Naive thymus-derived CD4-positive, alpha-beta T cell (primary cell): ENCODE results near the gene NBEA. TPM values are rescaled to one million over a fixed set of nuclear protein-coding genes. Genes with fewer than 3 reads are reported as not detected.

Experiments
- ATAC-seq: fragments of 150-1000 bp; cut with Tn5 transposase; 2 replicates; pipeline ENCODE4 v1.10.0; 2021; ENCODE audit warnings: mild to moderate bottlenecking, moderate library complexity
- CTCF ChIA-PET: fragments of 350-600 bp; sonication (Branson Sonifier 250); formaldehyde crosslinking; loops from one replicate; lab custom pipeline; 2021; ENCODE audit warnings: antibody characterized with exemption; lab: Charles Lee
- POLR2A ChIA-PET: fragments of 350-600 bp; sonication (Branson Sonifier 250); formaldehyde crosslinking; loops from one replicate; lab custom pipeline; 2021; ENCODE audit warnings: antibody characterized with exemption, inconsistent platforms; lab: Charles Lee
- DNase-seq, 9 donors: peaks; one replicate each; pipeline versions ENCODE4 v3.0.0 to v3.0.0-alpha.2; 2020 to 2022; ENCODE audit warnings: mixed read lengths in 1 of 9
- H3K27ac ChIP-seq: one replicate; pipeline ENCODE4 v1.7.0; 2013; ENCODE audit warnings: mild to moderate bottlenecking, low read depth, low read length, moderate library complexity
- H3K27me3 ChIP-seq, 2 donors: one replicate each; pipeline ENCODE4 v1.7.0; 2013; ENCODE audit warnings: low read length in 2 of 2, mild to moderate bottlenecking in 2 of 2, moderate library complexity in 2 of 2; ENCODE audit not compliant: control insufficient read depth in 2 of 2, insufficient read depth in 2 of 2
- H3K36me3 ChIP-seq, 3 experiments: 1 replicate in 2 of 3; 2 replicates in 1 of 3; pipeline ENCODE4 v1.7.0; 2013; ENCODE audit warnings: low read length in 3 of 3, mild to moderate bottlenecking in 3 of 3, moderate library complexity in 1 of 3; ENCODE audit not compliant: insufficient read depth in 3 of 3, control insufficient read depth in 2 of 3
- H3K4me1 ChIP-seq, 2 donors: one replicate each; pipeline ENCODE4 v1.7.0; 2013; ENCODE audit warnings: low read length in 2 of 2, mild to moderate bottlenecking in 2 of 2, moderate library complexity in 1 of 2; ENCODE audit not compliant: control insufficient read depth in 2 of 2, insufficient read depth in 2 of 2
- H3K4me3 ChIP-seq: 2 replicates; pipeline ENCODE4 v1.7.0; 2013; ENCODE audit warnings: mild to moderate bottlenecking, low read length
- H3K9me3 ChIP-seq, 3 experiments: 1 replicate in 2 of 3; 2 replicates in 1 of 3; pipeline ENCODE4 v1.7.0; 2013; ENCODE audit warnings: low read length in 3 of 3; ENCODE audit not compliant: control insufficient read depth in 2 of 3
- H3K27ac Mint-ChIP-seq, 9 donors: one replicate each; pipeline ENCODE4 v1.8.0; 2020 to 2022; ENCODE audit warnings: mixed read lengths in 9 of 9, mild to moderate bottlenecking in 8 of 9, moderate library complexity in 5 of 9, inconsistent platforms in 2 of 9
- H3K27me3 Mint-ChIP-seq, 5 donors: one replicate each; pipeline ENCODE4 v1.8.0; 2021 to 2022; ENCODE audit warnings: mixed read lengths in 5 of 5, mild to moderate bottlenecking in 1 of 5
- H3K36me3 Mint-ChIP-seq, 5 donors: one replicate each; pipeline ENCODE4 v1.8.0; 2020 to 2022; ENCODE audit warnings: mixed read lengths in 5 of 5, mild to moderate bottlenecking in 3 of 5, inconsistent platforms in 1 of 5
- H3K4me1 Mint-ChIP-seq, 7 donors: one replicate each; pipeline ENCODE4 v1.8.0; 2020 to 2022; ENCODE audit warnings: mixed read lengths in 7 of 7, mild to moderate bottlenecking in 3 of 7, inconsistent platforms in 1 of 7
- H3K4me3 Mint-ChIP-seq, 10 donors: one replicate each; pipeline ENCODE4 v1.8.0; 2020 to 2022; ENCODE audit warnings: mild to moderate bottlenecking in 10 of 10, mixed read lengths in 10 of 10, moderate library complexity in 6 of 10, inconsistent platforms in 2 of 10
- H3K9me3 Mint-ChIP-seq, 11 donors: one replicate each; pipeline ENCODE4 v1.8.0; 2020 to 2022; ENCODE audit warnings: mixed read lengths in 11 of 11, mild to moderate bottlenecking in 4 of 11, inconsistent platforms in 1 of 11, moderate library complexity in 1 of 11
- intact Hi-C, 2 donors: fragments of 100-400 bp; cut with micrococcal nuclease; formaldehyde crosslinking; loops; one replicate each; pipeline ENCODE4 v1.15.1; 2023
- polyA plus RNA-seq, 2 donors: library from polyadenylated mRNA; unstranded; fragments of 300-500 nt; fragmentation: Illumina TruSeq; gene quantifications; one replicate each; pipeline ENCODE4 v1.2.3, GENCODE V29; 2021
- total RNA-seq, 6 experiments: library from RNA in 5 of 6; stranded (reverse) in 5 of 6; gene quantifications; 1 replicate in 5 of 6; 2 replicates in 1 of 6; pipeline ENCODE4 v1.2.3 and lab custom pipeline; 2021 to 2026

Gene NBEA
- total and polyA plus RNA-seq, 7 experiments from 2014 or later: 0.15 to 6.3 (median 3.2) TPM

DNA sequence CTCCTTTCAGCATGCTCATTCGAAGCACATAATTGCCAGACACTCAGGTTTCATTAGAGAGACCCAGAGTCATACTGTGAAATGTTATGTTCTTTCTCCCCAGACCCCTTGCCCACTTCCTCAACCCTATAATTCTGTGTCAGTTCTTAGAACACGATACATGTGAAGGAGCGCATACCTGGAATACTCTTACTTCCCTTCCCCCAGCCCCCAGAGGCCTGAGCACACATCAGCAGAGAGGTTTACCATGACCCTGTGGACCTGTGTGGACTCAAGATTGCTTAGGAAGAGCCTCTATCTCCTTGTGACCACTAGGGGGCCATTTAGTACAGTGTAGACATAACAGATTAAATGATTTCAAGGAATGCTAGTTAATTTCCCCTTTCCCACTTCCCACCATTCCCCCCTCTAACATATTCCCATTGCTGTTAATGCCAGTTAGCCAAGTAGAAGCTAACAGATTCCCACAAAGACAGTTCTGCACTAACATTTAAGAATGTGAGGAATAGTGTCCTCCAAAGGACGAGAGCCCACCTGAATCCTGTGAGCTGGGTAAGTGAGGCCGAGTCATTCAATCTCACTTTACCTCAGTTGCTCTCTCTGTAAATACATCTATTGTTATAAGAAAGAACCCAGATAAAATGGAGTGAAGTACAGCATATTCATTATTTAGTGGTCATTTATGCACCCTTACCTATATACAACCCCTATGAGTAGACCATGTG, 688.6 kb downstream of the NBEA start:
- Mint-ChIP-seq H3K4me3 (no peak overlapping the region), H3K9me3 (no peaks in the 10 kb centered on the region), H3K27ac (no peak overlapping the region), H3K4me1 (no peaks in the 10 kb centered on the region), H3K36me3 (peaks cover 0 to 4% (median 0%) of the 10 kb centered on the region in 5 donors), H3K27me3 (no peaks in the 10 kb centered on the region)
- no peaks in the 10 kb centered on the region for H3K9me3 ChIP-seq
- H3K27me3 ChIP-seq: no peaks in the 10 kb centered on the region
- POLR2A ChIA-PET: no interaction called here
- no peak overlapping the region for H3K4me3 ChIP-seq
- H3K27ac ChIP-seq: no peak overlapping the region
- no peak for DNase-seq
- CTCF ChIA-PET: interaction anchor here (0.7 kb wide), 1 partner anchor 1219 kb away, joined by 3 read pairs; no protein-coding TSS in a partner anchor
- intact Hi-C loops: no loop called here
- no peaks in the 10 kb centered on the region for H3K36me3 ChIP-seq
- H3K4me1 ChIP-seq: no peaks in the 10 kb centered on the region
- no peak for ATAC-seq

DNA sequence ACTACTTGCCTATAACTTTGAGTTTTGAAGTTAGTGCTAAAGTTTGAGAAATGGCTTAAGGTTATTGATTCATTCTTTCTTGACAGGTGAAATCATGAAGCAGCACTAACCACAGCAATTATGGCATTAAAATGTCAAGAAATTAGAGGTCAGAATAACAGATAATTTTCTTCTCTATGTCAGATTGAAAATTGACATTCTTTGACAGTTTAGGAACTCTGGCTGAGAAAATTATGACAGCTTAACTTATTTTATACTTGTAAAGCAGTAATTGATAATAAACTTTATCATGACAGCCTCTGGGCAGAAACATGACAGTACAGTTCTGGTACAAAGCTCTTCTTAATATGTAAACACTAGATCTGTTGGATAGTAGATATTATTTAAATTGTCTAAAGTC, 689.6 kb downstream of the NBEA start:
- Histone ChIP-seq H3K27me3 (no peaks in the 10 kb centered on the region), H3K36me3 (no peaks in the 10 kb centered on the region), H3K27ac (no peak overlapping the region), H3K4me3 (no peak overlapping the region), H3K4me1 (no peaks in the 10 kb centered on the region), H3K9me3 (no peaks in the 10 kb centered on the region)
- DNase-seq: no peak
- Mint-ChIP-seq H3K9me3 (no peaks in the 10 kb centered on the region), H3K4me1 (no peaks in the 10 kb centered on the region), H3K36me3 (peaks cover 0 to 7% (median 0%) of the 10 kb centered on the region in 5 donors), H3K27me3 (no peaks in the 10 kb centered on the region), H3K4me3 (no peak overlapping the region), H3K27ac (no peak overlapping the region)
- ChIA-PET CTCF (interaction anchor here (0.9 kb wide), 1 partner anchor 8 kb away, joined by 3 read pairs; no protein-coding TSS in a partner anchor), POLR2A (no interaction called here)
- no peak for ATAC-seq
- intact Hi-C loops: no loop called here

DNA sequence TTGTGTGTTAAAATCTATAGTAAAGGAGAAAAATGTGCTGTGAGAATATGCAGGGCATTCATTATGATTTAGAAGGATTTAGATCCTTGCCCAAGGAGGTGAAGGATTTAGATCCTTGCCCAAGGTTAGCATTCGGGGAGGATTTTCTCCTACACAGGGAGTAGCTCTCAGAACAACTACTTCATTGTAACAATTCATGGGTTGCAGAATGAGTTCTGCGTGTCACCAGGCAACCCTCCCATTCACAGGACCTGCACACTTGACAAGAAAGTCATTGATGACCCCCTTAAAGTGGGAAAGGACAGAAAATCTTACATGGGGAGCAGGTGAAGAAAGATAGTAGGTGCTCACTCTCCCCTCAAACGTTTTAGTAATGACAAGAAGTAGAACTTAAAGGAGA, 701.6 kb downstream of the NBEA start:
- ATAC-seq (no peak), DNase-seq (no peak)
- H3K27ac ChIP-seq: no peak overlapping the region
- no peaks in the 10 kb centered on the region for H3K36me3 ChIP-seq
- H3K4me1 Mint-ChIP-seq: no peaks in the 10 kb centered on the region
- no peaks in the 10 kb centered on the region for H3K4me1 ChIP-seq
- POLR2A ChIA-PET: no interaction called here
- no peaks in the 10 kb centered on the region for H3K9me3 ChIP-seq
- no peaks in the 10 kb centered on the region for H3K27me3 ChIP-seq
- H3K4me3 Mint-ChIP-seq: no peak overlapping the region
- CTCF ChIA-PET: no interaction called here
- no peak overlapping the region for H3K27ac Mint-ChIP-seq
- no peaks in the 10 kb centered on the region for H3K9me3 Mint-ChIP-seq
- intact Hi-C loops: no loop called here
- no peaks in the 10 kb centered on the region for H3K27me3 Mint-ChIP-seq
- H3K4me3 ChIP-seq: no peak overlapping the region
- H3K36me3 Mint-ChIP-seq: peaks cover 0 to 8% (median 0%) of the 10 kb centered on the region in 5 donors

DNA sequence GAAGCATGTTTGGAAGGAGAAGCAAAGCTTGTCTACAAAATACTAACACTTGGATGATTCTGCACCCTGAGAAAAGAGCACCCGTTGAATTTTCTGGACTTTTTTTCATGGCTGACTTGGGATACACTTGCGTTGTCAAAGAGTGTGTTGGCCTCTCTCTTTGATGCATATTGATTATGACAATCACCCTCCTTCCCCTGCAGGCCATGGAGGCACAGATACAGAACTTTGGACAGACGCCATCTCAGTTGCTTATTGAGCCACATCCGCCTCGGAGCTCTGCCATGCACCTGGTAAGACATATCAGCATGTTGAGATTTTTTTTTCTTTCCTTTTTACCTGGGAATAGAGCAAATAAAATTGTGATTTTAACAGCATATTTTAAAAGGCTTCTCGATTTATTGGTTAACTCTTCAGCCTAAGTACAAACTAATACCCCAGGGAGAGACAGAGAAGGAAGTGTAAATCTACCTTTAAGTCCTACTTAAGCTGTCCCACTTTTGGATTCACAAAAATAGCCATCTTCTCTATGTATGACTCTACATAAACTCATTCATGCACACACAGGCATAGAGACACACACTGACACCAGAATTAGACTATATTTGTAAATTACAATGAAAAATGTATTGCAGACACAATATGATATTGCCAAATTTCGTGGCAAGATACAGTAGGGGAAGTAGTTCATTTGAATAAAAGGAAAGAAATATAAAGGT, 704.1 kb downstream of the NBEA start:
- Histone ChIP-seq H3K4me3 (no peak overlapping the region), H3K9me3 (no peaks in the 10 kb centered on the region), H3K36me3 (no peaks in the 10 kb centered on the region), H3K27me3 (no peaks in the 10 kb centered on the region), H3K27ac (no peak overlapping the region), H3K4me1 (no peaks in the 10 kb centered on the region)
- Mint-ChIP-seq H3K4me1 (no peaks in the 10 kb centered on the region), H3K27me3 (no peaks in the 10 kb centered on the region), H3K27ac (no peak overlapping the region), H3K4me3 (no peak overlapping the region), H3K9me3 (peaks cover 0 to 2% (median 0%) of the 10 kb centered on the region in 11 donors), H3K36me3 (peaks cover 0 to 22% (median 5%) of the 10 kb centered on the region in 5 donors)
- ChIA-PET POLR2A (no interaction called here), CTCF (no interaction called here)
- ATAC-seq (no peak), DNase-seq (no peak)
- intact Hi-C loops: no loop called here

DNA sequence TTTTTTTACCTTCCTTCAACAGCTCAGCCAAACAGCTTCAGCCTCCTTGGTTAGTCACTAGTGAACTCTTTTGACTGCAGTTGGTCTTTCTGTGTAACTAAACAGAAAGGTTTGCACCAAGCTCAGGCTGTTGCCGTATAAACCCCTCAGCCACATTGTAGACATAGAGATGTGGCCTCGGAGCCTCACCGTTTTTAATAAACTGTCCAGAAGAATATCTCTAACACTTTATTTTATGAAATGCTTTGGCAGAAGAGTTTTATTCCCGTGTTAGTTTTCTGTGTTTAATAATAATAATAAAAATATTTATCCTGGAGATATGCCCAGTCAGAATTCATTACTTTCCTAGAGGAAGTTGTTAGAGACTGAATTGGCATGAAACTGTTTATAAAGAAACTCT, 706.1 kb downstream of the NBEA start:
- ATAC-seq: no peak
- no peaks in the 10 kb centered on the region for H3K4me1 Mint-ChIP-seq
- H3K9me3 Mint-ChIP-seq: peaks cover 0 to 4% (median 0%) of the 10 kb centered on the region in 11 donors
- no peak for DNase-seq
- H3K4me1 ChIP-seq: no peaks in the 10 kb centered on the region
- H3K4me3 Mint-ChIP-seq: no peak overlapping the region
- intact Hi-C loops: no loop called here
- H3K36me3 ChIP-seq: no peaks in the 10 kb centered on the region
- H3K9me3 ChIP-seq: no peaks in the 10 kb centered on the region
- no peak overlapping the region for H3K4me3 ChIP-seq
- POLR2A ChIA-PET: no interaction called here
- H3K27ac Mint-ChIP-seq: no peak overlapping the region
- no peak overlapping the region for H3K27ac ChIP-seq
- no peaks in the 10 kb centered on the region for H3K27me3 Mint-ChIP-seq
- H3K36me3 Mint-ChIP-seq: peaks cover 0 to 26% (median 10%) of the 10 kb centered on the region in 5 donors
- CTCF ChIA-PET: no interaction called here
- no peaks in the 10 kb centered on the region for H3K27me3 ChIP-seq

DNA sequence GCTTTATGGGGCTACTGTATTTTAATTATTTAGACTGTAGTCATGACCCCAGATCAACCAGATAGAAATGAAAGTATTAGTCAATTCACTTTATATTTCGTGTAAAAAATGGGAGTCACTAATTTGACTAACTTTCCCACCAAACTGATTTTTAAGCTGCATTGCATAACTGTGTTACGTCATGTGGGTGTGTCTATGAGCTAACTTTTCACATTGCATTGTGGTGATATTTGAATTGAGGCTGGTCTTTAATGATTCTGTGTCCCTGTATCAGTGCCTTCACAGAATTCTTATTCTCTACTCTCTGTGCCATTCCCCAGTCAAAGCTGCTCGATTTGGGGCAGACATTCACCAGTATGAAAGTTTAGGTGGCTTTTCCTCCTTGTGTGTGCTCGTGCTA, 707.1 kb downstream of the NBEA start:
- no peak overlapping the region for H3K4me3 ChIP-seq
- H3K4me1 Mint-ChIP-seq: no peaks in the 10 kb centered on the region
- H3K36me3 Mint-ChIP-seq: peaks cover 0 to 29% (median 10%) of the 10 kb centered on the region in 5 donors
- CTCF ChIA-PET: no interaction called here
- ATAC-seq: no peak
- no peaks in the 10 kb centered on the region for H3K27me3 Mint-ChIP-seq
- H3K4me3 Mint-ChIP-seq: no peak overlapping the region
- POLR2A ChIA-PET: no interaction called here
- no peaks in the 10 kb centered on the region for H3K4me1 ChIP-seq
- no peaks in the 10 kb centered on the region for H3K9me3 ChIP-seq
- intact Hi-C loops: no loop called here
- no peak for DNase-seq
- no peaks in the 10 kb centered on the region for H3K36me3 ChIP-seq
- H3K27me3 ChIP-seq: no peaks in the 10 kb centered on the region
- H3K27ac ChIP-seq: no peak overlapping the region
- H3K9me3 Mint-ChIP-seq: peaks cover 0 to 4% (median 0%) of the 10 kb centered on the region in 11 donors
- H3K27ac Mint-ChIP-seq: no peak overlapping the region
